ENCODE results near the gene DACT2. TPM values are rescaled to one million over a fixed set of nuclear protein-coding genes. Genes with fewer than 3 reads are reported as not detected.

Gene DACT2
- total and polyA plus RNA-seq, 9 of the 15 experiments (the other 6 are each of a cell fraction or from before 2014, with no cell fraction given) = not detected

DNA sequence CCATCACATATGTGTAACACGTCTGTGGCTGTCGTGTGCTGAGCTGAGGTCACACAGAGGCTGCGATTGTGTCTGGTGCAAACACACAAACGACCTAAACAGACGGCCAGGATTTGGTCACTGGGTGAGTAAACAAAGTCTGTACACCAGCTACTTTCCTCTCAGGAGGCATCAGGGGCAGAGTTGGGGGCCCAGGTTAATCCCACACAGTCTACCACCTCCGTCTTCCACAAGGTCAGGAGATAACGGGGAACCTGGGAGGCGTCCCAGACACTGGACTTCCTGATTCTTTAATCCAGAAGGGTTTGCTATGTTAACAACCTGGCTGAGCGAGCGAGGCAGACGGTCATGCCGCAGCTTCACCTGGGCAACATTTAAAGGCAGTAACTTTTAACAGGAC, 1.5 kb downstream of the DACT2 start:
- Histone ChIP-seq H3K36me3 (ENCODE audit: control insufficient read depth, insufficient read depth, low read length) (no peaks in the 10 kb centered on the region), H3K79me2 (ENCODE audit: control insufficient read depth, insufficient read depth, low read length) (no peaks in the 10 kb centered on the region), H3K9me1 (ENCODE audit: control insufficient read depth, insufficient read depth, low read length) (no peaks in the 10 kb centered on the region), H3K4me1 (replicated peaks in 1 of 2; ENCODE audit: control insufficient read depth in 2 of 2, insufficient read depth in 2 of 2, low read length in 2 of 2) (no peaks in the 10 kb centered on the region; a peak in 1 of 5 replicates), H3K9ac (ENCODE audit: insufficient read depth in 1 of 2, low read depth in 2 of 2, low read length in 2 of 2) (no peak overlapping the region), H3K27ac (ENCODE audit: extremely low read depth, low read depth, low read length) (no peak overlapping the region), H2AFZ (ENCODE audit: low read depth, low read length) (no peak overlapping the region), H3K4me2 (ENCODE audit: insufficient read depth, low read length) (no peak overlapping the region), H3K4me3 (no peak overlapping the region), H4K20me1 (replicated peaks; ENCODE audit: control insufficient read depth, insufficient read depth, low read length) (no peaks in the 10 kb centered on the region; the same call in 1 of the 2 replicates), H3K9me3 (replicated peaks; ENCODE audit: control insufficient read depth, insufficient read depth, low read depth, low read length) (no peaks in the 10 kb centered on the region), H3K27me3 (ENCODE audit: control insufficient read depth in 2 of 2, insufficient read depth in 2 of 2, low read length in 2 of 2) (peaks cover 17 to 54% of the 10 kb centered on the region in 2 experiments; a peak in 4 of 5 replicates)
- POLR2A ChIA-PET = no interaction called here
- CTCF ChIA-PET (ENCODE audit: low intra/inter-chr PET ratio) = no interaction called here
- no TSS peak for BruUV-seq (replicated peaks)
- no peak for FAIRE-seq
- DNase-seq (ENCODE audit: extremely low read depth in 1 of 4, low spot score in 3 of 4) = no peak
- 0% methylated on average over 12 of the region's 12 CpGs for WGBS (ENCODE audit: insufficient coverage, low coverage, missing lambda C conversion rate)
- in situ Hi-C loops (cut with MboI) = no loop called here
- ATAC-seq = no peak
- TF ChIP-seq CBX8 (IDR thresholded peaks at IDR 0.05; ENCODE audit: borderline replicate concordance, extremely low read depth, low read depth, low read length, poor library complexity, severe bottlenecking) (no peak), KAT8 (IDR thresholded peaks at IDR 0.05; ENCODE audit: low read depth) (no peak), KLF1 (tag; IDR thresholded peaks at IDR 0.05) (no peak), HDAC2 (IDR thresholded peaks at IDR 0.05) (no peak), MEF2D (tag; conservative IDR thresholded peaks at IDR 0.05; ENCODE audit: low read depth) (no peak), CEBPG (CRISPR knock-in tag; IDR thresholded peaks at IDR 0.05) (no peak), CEBPG (tag; conservative IDR thresholded peaks at IDR 0.05 in 1 of 2, IDR thresholded peaks at IDR 0.05 in 1 of 2) (no peak), CREB1 (IDR thresholded peaks at IDR 0.05) (no peak), CREB1 (CRISPR knock-in tag; IDR thresholded peaks at IDR 0.05) (no peak), POLR2H (tag; IDR thresholded peaks at IDR 0.05; ENCODE audit: low read depth) (no peak), ZNF347 (CRISPR knock-in tag; IDR thresholded peaks at IDR 0.05; ENCODE audit: low read depth) (no peak), TFAM (CRISPR knock-in tag; conservative IDR thresholded peaks at IDR 0.05) (no peak), SAFB (IDR thresholded peaks at IDR 0.05; ENCODE audit: borderline replicate concordance, low read depth, low read length) (no peak)
- TF ChIP-seq, protein P1, sequence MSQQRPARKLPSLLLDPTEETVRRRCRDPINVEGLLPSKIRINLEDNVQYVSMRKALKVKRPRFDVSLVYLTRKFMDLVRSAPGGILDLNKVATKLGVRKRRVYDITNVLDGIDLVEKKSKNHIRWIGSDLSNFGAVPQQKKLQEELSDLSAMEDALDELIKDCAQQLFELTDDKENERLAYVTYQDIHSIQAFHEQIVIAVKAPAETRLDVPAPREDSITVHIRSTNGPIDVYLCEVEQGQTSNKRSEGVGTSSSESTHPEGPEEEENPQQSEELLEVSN (IDR thresholded peaks at IDR 0.05; ENCODE audit: borderline replicate concordance in 1 of 2, extremely low read depth in 1 of 2, insufficient read depth in 1 of 2, insufficient read length in 1 of 2, low read depth in 1 of 2, low read length in 1 of 2, poor library complexity in 1 of 2, severe bottlenecking in 1 of 2) = no peak
- intact Hi-C loops (cut with micrococcal nuclease) = no loop called here
